Measurements from ENCODE around the gene KLF12.

KLF12 gene

GRCh38 chr13:74134221-74134776 lies at the start of gene KLF12:
Gene KLF12, minus strand, starts transcription at chr13:74134404.
- Histone ChIP-seq H3K4me1 (ENCODE audit: control insufficient read depth, low read length) (peaks cover 40% of the 10 kb centered on the region), H3K27ac (ENCODE audit: low read depth, low read length) (peak within 1 kb of the TSS; percentile 91), H4K20me1 (ENCODE audit: control insufficient read depth, insufficient read depth, low read depth, low read length) (peaks cover 12% of the 10 kb centered on the region; the same call in 1 of the 2 replicates), H3K79me2 (ENCODE audit: control insufficient read depth, low read length) (peaks cover 51% of the 10 kb centered on the region), H3K9me3 (ENCODE audit: control insufficient read depth, insufficient read depth, low read length) (no peaks in the 10 kb centered on the region), H3K9me2 (replicated peaks; ENCODE audit: control insufficient read depth, low read length) (no peaks in the 10 kb centered on the region), H3K4me2 (ENCODE audit: low read length) (peak within 1 kb of the TSS; percentile 94), H3K4me3 (ENCODE audit: low read length) (peak within 1 kb of the TSS; percentile 97), H3F3A (ENCODE audit: control insufficient read depth, insufficient read depth) (peaks cover 13% of the 10 kb centered on the region), H3K36me3 (ENCODE audit: control insufficient read depth, low read length) (peaks cover 21% of the 10 kb centered on the region; the same call in 1 of the 2 replicates), H3K27me3 (ENCODE audit: control insufficient read depth, low read length) (no peaks in the 10 kb centered on the region)
- no peak for TF ChIP-seq EZH2phosphoT487 (IDR thresholded peaks at IDR 0.05; ENCODE audit: borderline replicate concordance, low read length)
- TF ChIP-seq CTCF (IDR thresholded peaks at IDR 0.05; ENCODE audit: low read depth, low read length, poor library complexity, severe bottlenecking) = no peak

GRCh38 chr13:74182491-74182890 lies 48.3 kb upstream of the KLF12 start:
- Histone ChIP-seq H4K20me1 (ENCODE audit: control insufficient read depth, insufficient read depth, low read depth, low read length) (no peaks in the 10 kb centered on the region), H3K9me2 (replicated peaks; ENCODE audit: control insufficient read depth, low read length) (no peaks in the 10 kb centered on the region), H3K4me2 (ENCODE audit: low read length) (no peak overlapping the region), H3K36me3 (ENCODE audit: control insufficient read depth, low read length) (no peaks in the 10 kb centered on the region), H3K9me3 (ENCODE audit: control insufficient read depth, insufficient read depth, low read length) (no peaks in the 10 kb centered on the region), H3K79me2 (ENCODE audit: control insufficient read depth, low read length) (no peaks in the 10 kb centered on the region), H3K4me1 (ENCODE audit: control insufficient read depth, low read length) (no peaks in the 10 kb centered on the region), H3K4me3 (ENCODE audit: low read length) (no peak overlapping the region), H3K27me3 (ENCODE audit: control insufficient read depth, low read length) (no peaks in the 10 kb centered on the region; the same call in 1 of the 2 replicates), H3K27ac (ENCODE audit: low read depth, low read length) (no peak overlapping the region), H3F3A (ENCODE audit: control insufficient read depth, insufficient read depth) (no peaks in the 10 kb centered on the region)
- TF ChIP-seq CTCF (IDR thresholded peaks at IDR 0.05; ENCODE audit: low read depth, low read length, poor library complexity, severe bottlenecking) = no peak
- TF ChIP-seq EZH2phosphoT487 (IDR thresholded peaks at IDR 0.05; ENCODE audit: borderline replicate concordance, low read length) = no peak

GRCh38 chr13:74174810-74175209 lies 40.6 kb upstream of the KLF12 start:
- H3K79me2 ChIP-seq (ENCODE audit: control insufficient read depth, low read length) = no peaks in the 10 kb centered on the region
- H3K27ac ChIP-seq (ENCODE audit: low read depth, low read length) = no peak overlapping the region
- H3K4me1 ChIP-seq (ENCODE audit: control insufficient read depth, low read length) = no peaks in the 10 kb centered on the region
- no peaks in the 10 kb centered on the region for H3K9me3 ChIP-seq (ENCODE audit: control insufficient read depth, insufficient read depth, low read length)
- no peak overlapping the region for H3K4me2 ChIP-seq (ENCODE audit: low read length)
- H3K4me3 ChIP-seq (ENCODE audit: low read length) = no peak overlapping the region
- no peaks in the 10 kb centered on the region for H3K9me2 ChIP-seq (replicated peaks; ENCODE audit: control insufficient read depth, low read length)
- H4K20me1 ChIP-seq (ENCODE audit: control insufficient read depth, insufficient read depth, low read depth, low read length) = no peaks in the 10 kb centered on the region
- H3K27me3 ChIP-seq (ENCODE audit: control insufficient read depth, low read length) = no peaks in the 10 kb centered on the region; the same call in 1 of the 2 replicates
- H3F3A ChIP-seq (ENCODE audit: control insufficient read depth, insufficient read depth) = no peaks in the 10 kb centered on the region
- H3K36me3 ChIP-seq (ENCODE audit: control insufficient read depth, low read length) = no peaks in the 10 kb centered on the region
- TF ChIP-seq EZH2phosphoT487 (IDR thresholded peaks at IDR 0.05; ENCODE audit: borderline replicate concordance, low read length) = no peak

GRCh38 chr13:74173822-74174221 lies 39.6 kb upstream of the KLF12 start:
- H3K4me1 ChIP-seq (ENCODE audit: control insufficient read depth, low read length) = no peaks in the 10 kb centered on the region
- no peak overlapping the region for H3K27ac ChIP-seq (ENCODE audit: low read depth, low read length)
- no peak overlapping the region for H3K4me2 ChIP-seq (ENCODE audit: low read length)
- H3K9me2 ChIP-seq (replicated peaks; ENCODE audit: control insufficient read depth, low read length) = no peaks in the 10 kb centered on the region
- H3F3A ChIP-seq (ENCODE audit: control insufficient read depth, insufficient read depth) = no peaks in the 10 kb centered on the region
- H3K36me3 ChIP-seq (ENCODE audit: control insufficient read depth, low read length) = no peaks in the 10 kb centered on the region
- H3K79me2 ChIP-seq (ENCODE audit: control insufficient read depth, low read length) = no peaks in the 10 kb centered on the region
- H3K4me3 ChIP-seq (ENCODE audit: low read length) = no peak overlapping the region
- no peaks in the 10 kb centered on the region for H4K20me1 ChIP-seq (ENCODE audit: control insufficient read depth, insufficient read depth, low read depth, low read length)
- no peak for TF ChIP-seq CTCF (IDR thresholded peaks at IDR 0.05; ENCODE audit: low read depth, low read length, poor library complexity, severe bottlenecking)
- TF ChIP-seq EZH2phosphoT487 (IDR thresholded peaks at IDR 0.05; ENCODE audit: borderline replicate concordance, low read length) = no peak
- H3K27me3 ChIP-seq (ENCODE audit: control insufficient read depth, low read length) = no peaks in the 10 kb centered on the region; the same call in 1 of the 2 replicates
- H3K9me3 ChIP-seq (ENCODE audit: control insufficient read depth, insufficient read depth, low read length) = no peaks in the 10 kb centered on the region
